Transverse colon (tissue), 4 donors: ENCODE measurements around the gene AKAP6.

Experiments used
- CTCF ChIP-seq, 5 experiments: fragments of 200-600 bp in 3 of 5; fragments of 450-650 bp in 2 of 5; sonication (generic) in 3 of 5; IDR thresholded peaks; 1 replicate in 2 of 5; 2 replicates in 3 of 5; pipeline ENCODE4 v1.5.1; 2016 to 2017; ENCODE audit warnings: antibody characterized with exemption in 5 of 5, inconsistent platforms in 3 of 5, mild to moderate bottlenecking in 2 of 5, moderate library complexity in 1 of 5
- POLR2AphosphoS5 ChIP-seq, 3 donors: sonication (generic); formaldehyde crosslinking; IDR thresholded peaks; one replicate each; pipeline ENCODE4 v1.6.1; 2016; ENCODE audit warnings: antibody characterized with exemption in 3 of 3

- no peak for TF ChIP-seq CTCF (IDR thresholded peaks at IDR 0.05)
- TF ChIP-seq POLR2AphosphoS5 (IDR thresholded peaks at IDR 0.05): no peak
Measured at GRCh38 chr14:32329146-32329545, at the start of gene AKAP6.
